ENCODE measurements around the gene MGLL.
"Not testable (repeated sequence)": the region's sequence is repeated elsewhere in the genome, so short reads cannot be mapped to it uniquely, and the experiment has no call there.

MGLL gene

GRCh38 chr3:127709320-127710060 is 112.8 kb downstream of the MGLL start:
- DNase-seq (ENCODE audit: low read depth) = no peak

- no peak for DNase-seq (ENCODE audit: low read depth)
These were observed 113.5 kb downstream of the MGLL start for GRCh38 chr3:127708837-127709236.

- no peak for DNase-seq (ENCODE audit: low read depth)
These were observed 114.4 kb downstream of the MGLL start for GRCh38 chr3:127707851-127708411.

GRCh38 chr3:127706785-127707351 is 115.4 kb downstream of the MGLL start:
- DNase-seq (ENCODE audit: low read depth) = no peak

- DNase-seq (ENCODE audit: low read depth) = no peak
These were observed 116.0 kb downstream of the MGLL start for GRCh38 chr3:127706312-127706711.

GRCh38 chr3:127704840-127705239 is 117.5 kb downstream of the MGLL start:
- not testable (repeated sequence) for DNase-seq (ENCODE audit: low read depth)

GRCh38 chr3:127702151-127702578 is 120.2 kb downstream of the MGLL start:
- DNase-seq (ENCODE audit: low read depth) = peak; percentile 19

GRCh38 chr3:127701280-127701911 is 120.9 kb downstream of the MGLL start:
- DNase-seq (ENCODE audit: low read depth) = no peak

GRCh38 chr3:127700406-127700805 is 121.9 kb downstream of the MGLL start:
- DNase-seq (ENCODE audit: low read depth) = no peak

GRCh38 chr3:127699416-127700300 is 122.7 kb downstream of the MGLL start:
- DNase-seq (ENCODE audit: low read depth) = no peak

- no peak for DNase-seq (ENCODE audit: low read depth)
These were observed 123.5 kb downstream of the MGLL start for GRCh38 chr3:127698691-127699415.

GRCh38 chr3:127698286-127698685 is 124.0 kb downstream of the MGLL start:
- DNase-seq (ENCODE audit: low read depth) = no peak

- peak; percentile 72 for DNase-seq (ENCODE audit: low read depth)
These were observed 124.6 kb downstream of the MGLL start for GRCh38 chr3:127697551-127698240.

- no peak for DNase-seq (ENCODE audit: low read depth)
These were observed 127.7 kb downstream of the MGLL start for GRCh38 chr3:127694467-127695215.

- DNase-seq (ENCODE audit: low read depth) = no peak
These were observed 128.9 kb downstream of the MGLL start for GRCh38 chr3:127693336-127693843.

- no peak for DNase-seq (ENCODE audit: low read depth)
These were observed 129.6 kb downstream of the MGLL start for GRCh38 chr3:127692501-127693335.

GRCh38 chr3:127691974-127692373 is 130.3 kb downstream of the MGLL start:
- DNase-seq (ENCODE audit: low read depth) = no peak

GRCh38 chr3:127691489-127691888 is 130.8 kb downstream of the MGLL start:
- DNase-seq (ENCODE audit: low read depth) = no peak
